GM12891 (cell line): ENCODE data around the gene CCDC47.
"Not testable (repeated sequence)": the region's sequence is repeated elsewhere in the genome, so short reads cannot be mapped to it uniquely, and the experiment has no call there.

Experiments used
- DNase-seq: peaks from one replicate; pipeline ENCODE4 v3.0.0; 2011; ENCODE audit warnings: low spot score; ENCODE audit not compliant: insufficient read length
- FAIRE-seq: peaks from 2 replicates; lab custom pipeline; 2011; peaks lifted over from hg19 to GRCh38; lab: Jason Lieb, UNC
- PAX5 ChIP-seq: IDR thresholded peaks from 2 replicates; pipeline ENCODE4 v1.6.1; 2011; ENCODE audit warnings: low read length, moderate library complexity, mild to moderate bottlenecking; ENCODE audit not compliant: insufficient read depth, severe bottlenecking
- POLR2A ChIP-seq: IDR thresholded peaks from 2 replicates; pipeline ENCODE4 v1.6.1; 2011; ENCODE audit warnings: low read depth, low read length, control low read depth
- POLR2AphosphoS5 ChIP-seq: IDR thresholded peaks from 2 replicates; pipeline ENCODE4 v1.6.1; 2011; ENCODE audit warnings: low read depth, low read length, control low read depth
- POU2F2 ChIP-seq: IDR thresholded peaks from 2 replicates; pipeline ENCODE4 v1.6.1; 2011; ENCODE audit warnings: low read depth, mild to moderate bottlenecking, control low read depth, low read length, moderate library complexity
- SPI1 ChIP-seq: IDR thresholded peaks from 2 replicates; pipeline ENCODE4 v1.6.1; 2011; ENCODE audit warnings: low read depth, low read length, control low read depth
- TAF1 ChIP-seq: IDR thresholded peaks from 2 replicates; pipeline ENCODE4 v1.6.1; 2011; ENCODE audit warnings: low read depth, low read length, control low read depth

CCDC47 gene

DNA sequence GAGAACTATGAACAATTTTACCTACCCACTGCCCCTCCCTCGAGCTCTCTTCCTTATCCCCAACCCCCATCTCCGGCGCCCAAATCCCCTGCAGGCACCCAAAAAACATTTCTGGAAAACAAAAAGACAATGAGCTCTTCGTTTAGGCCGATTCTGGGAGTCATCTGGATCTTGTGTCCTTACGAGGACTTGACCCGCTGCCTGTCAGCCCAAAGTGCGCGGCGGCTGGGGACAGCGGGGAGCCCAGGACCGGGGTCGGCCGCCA, 32.3 kb downstream of the CCDC47 start:
- no peak for TF ChIP-seq TAF1
- FAIRE-seq (no peak), DNase-seq (no peak)

DNA sequence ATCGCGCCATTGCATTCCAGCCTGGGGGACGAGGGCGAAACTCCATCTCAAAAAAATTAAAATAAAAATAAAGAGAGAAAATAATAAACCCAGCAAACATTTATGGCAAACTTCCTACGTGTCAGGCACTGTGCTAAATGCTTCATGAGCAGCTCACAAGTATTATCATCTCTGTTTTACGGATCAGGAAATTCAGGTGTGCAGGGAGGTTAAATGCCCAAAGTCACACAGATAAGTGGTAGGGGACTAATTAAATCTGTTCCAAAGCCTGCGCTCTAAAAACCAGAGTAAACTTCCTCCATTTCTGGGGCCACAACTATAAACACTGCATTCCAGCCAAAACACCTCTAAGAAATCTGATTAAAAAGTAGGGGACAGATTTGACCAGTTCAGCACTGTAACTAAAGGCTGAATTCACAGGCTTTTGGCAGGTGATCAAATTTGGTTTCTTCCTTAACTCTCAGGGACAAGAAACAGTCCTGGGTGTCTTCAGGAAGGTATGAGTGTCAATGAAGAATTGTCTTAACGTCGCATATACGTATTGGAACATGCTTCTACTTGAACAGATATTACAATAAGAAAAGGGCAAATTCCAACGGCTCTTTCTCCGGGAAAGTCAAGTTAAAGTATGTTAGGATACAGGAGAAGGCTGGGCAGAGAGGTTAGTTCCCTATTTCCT, 32.8 kb downstream of the CCDC47 start:
- no peak for FAIRE-seq
- no peak for TF ChIP-seq TAF1
- TF ChIP-seq POLR2A: no peak
- no peak for TF ChIP-seq POLR2AphosphoS5
- TF ChIP-seq POU2F2: no peak
- no peak for TF ChIP-seq PAX5
- no peak for TF ChIP-seq SPI1
- DNase-seq: no peak

DNA sequence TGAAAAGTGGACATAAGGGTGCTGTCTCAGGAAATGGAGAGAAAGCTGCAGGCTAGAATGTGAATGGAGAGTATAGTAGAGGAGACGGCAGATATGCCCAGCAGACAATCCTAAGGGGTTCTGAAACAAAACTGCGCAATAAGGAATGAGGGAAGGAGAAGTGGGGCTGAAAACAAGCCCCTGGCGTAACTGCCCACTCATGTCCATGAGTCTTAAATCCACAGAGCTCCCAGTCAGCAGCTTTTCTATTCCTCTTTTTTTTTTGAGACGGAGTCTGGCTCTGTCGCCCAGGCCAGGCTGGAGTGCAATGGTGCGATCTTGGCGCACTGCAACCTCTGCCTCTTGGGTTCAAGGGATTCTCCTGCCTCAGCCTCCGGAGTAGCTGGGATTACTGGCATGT, 37.7 kb downstream of the CCDC47 start:
- FAIRE-seq: no peak
- no peak for TF ChIP-seq SPI1
- no peak for TF ChIP-seq POLR2AphosphoS5
- no peak for TF ChIP-seq POLR2A
- no peak for TF ChIP-seq PAX5
- no peak for TF ChIP-seq POU2F2
- TF ChIP-seq TAF1: no peak

DNA sequence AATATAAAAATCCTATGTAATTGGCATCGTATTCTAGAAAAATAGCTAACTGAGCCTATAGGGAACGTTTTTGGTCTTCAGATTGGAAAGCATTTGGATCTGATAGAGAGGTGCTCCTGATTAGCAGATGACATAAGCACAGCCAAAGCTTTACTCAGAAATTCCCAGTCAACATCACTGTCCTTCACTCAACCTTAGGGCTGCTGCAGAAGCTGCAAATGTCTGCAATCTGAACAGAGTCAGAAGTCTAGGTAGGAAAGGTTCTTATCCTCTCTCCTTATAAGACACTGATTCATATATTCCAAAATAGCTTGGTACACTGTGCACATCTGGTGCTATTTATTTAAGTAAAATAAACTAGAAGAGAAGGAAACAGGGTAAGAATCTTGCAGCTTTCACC, 51.0 kb downstream of the CCDC47 start:
- DNase-seq: no peak
- FAIRE-seq: no peak
- TF ChIP-seq SPI1 (no peak), PAX5 (no peak), POLR2AphosphoS5 (no peak), POU2F2 (no peak), TAF1 (no peak), POLR2A (no peak)

More for the DNA sequence above, 37.7 kb downstream of the CCDC47 start:
- no peak for DNase-seq

DNA sequence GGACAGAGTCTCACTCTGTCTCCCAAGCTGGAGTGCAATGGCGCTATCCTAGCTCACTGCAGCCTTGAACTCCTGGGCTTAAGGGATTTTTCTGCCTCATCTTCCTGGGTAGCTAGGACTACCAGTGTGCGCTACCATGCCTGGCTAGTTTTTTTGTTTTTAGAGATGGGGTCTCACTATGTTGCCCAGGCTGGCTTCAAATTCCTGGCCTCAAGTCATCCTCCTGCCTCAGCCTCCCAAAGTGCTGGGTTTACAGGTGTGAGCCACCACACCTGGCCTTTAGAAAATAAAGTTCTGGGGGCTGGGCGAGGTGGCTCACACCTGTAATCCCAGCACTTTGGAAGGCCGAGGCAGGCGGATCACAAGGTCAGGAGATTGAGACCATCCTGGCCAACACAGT, 53.2 kb downstream of the CCDC47 start:
- FAIRE-seq, DNase-seq: not testable (repeated sequence)

DNA sequence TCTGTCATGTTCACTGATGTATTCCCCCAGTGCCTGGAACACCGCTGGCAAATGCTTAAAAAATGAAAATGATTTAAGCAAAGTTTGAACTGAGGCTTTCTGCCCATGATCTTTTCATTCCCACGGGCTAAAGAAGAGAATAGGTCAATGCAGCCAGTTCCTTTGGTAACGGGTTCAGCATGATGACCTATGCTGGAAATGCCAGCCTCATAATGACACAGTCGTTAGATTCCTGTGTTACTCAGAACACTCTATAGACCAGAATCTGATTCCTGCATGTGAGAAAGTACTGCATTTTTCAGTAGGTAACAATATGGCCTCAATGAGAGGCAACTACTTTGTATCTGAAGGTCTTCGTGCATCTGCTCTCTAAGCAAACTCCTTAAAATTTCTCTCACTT, 54.4 kb downstream of the CCDC47 start:
- no peak for TF ChIP-seq PAX5
- TF ChIP-seq TAF1: no peak
- TF ChIP-seq POLR2A: no peak
- TF ChIP-seq POU2F2: no peak
- no peak for TF ChIP-seq SPI1
- TF ChIP-seq POLR2AphosphoS5: no peak
- DNase-seq (no peak), FAIRE-seq (no peak)

DNA sequence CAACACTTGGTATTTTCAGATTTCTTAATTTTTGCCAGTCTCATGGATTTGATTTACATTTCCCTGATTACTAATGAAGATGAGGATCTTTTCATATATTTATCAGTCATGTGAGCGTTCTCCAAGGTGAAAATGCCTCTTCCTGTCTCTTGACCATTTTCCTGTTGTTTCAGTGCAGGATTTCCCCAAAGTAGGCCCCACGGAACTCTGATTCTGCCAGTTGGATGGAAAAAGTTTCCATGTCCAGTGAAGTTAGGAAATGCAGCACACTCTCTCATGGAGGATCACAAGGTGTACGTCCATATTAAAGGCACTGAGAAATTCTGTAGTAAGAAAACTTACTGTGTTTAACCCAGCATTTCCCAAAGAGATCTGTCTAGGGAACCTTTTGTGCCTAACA, 57.0 kb downstream of the CCDC47 start:
- FAIRE-seq (no peak), DNase-seq (no peak)
- no peak for TF ChIP-seq TAF1
- TF ChIP-seq PAX5: no peak
- no peak for TF ChIP-seq SPI1
- no peak for TF ChIP-seq POLR2A
- TF ChIP-seq POLR2AphosphoS5: no peak
- no peak for TF ChIP-seq POU2F2

DNA sequence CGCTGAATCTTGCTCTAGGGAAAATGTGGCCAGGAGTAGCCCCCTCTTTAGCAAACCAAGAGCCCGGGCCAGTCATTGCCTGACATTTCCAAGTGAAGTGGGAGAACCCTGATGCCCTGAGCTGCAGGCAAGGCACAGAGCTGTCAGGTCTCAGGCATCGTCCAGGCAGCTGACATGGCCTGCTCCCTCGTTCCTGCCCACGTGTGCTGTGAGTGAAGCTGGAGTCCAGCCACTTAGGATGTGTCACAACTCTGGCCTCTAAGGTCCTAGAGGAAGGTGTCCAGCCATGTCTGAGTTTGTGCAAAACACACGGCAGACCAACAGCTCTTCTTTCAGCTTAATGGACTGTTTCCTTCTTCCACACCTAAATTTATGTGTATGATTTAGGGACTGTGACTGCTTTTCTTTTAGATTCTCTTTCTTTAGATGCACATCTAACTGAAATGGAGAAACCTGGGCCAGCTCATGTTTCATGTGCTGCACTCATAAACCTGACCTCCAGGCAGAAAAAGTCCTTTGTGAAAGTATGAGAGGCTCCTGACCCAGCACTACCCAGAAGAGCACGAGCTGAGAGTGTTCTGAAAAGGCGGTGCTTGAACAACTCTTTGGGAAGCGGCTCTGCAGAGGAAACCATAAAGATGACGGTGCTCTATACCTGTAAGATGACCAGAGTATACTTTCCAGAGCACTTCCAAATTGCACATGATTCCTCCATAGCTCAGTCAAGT, 58.7 kb downstream of the CCDC47 start:
- TF ChIP-seq POLR2A (no peak), PAX5 (no peak), SPI1 (no peak), POLR2AphosphoS5 (no peak), POU2F2 (no peak), TAF1 (no peak)
- DNase-seq (no peak), FAIRE-seq (no peak)

DNA sequence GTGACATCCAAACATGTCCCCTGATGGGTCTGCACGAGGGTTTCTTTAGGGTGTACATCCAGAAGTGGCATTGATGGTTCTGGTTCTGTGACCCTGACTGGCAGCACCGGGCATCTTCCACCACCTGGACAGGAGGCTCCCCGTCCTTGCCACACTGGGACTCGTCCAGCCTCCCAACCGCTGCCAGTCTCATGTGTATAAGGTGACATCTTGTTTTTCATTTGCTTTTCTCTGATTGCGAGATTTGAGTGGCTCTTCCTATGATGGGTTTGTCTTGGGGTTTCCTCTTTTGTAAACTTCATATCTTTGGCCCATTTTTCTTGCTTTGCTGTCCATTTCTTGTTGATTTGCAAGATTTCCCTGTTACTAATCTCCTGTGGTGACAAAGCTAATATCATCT, 64.3 kb downstream of the CCDC47 start:
- DNase-seq (no peak), FAIRE-seq (no peak)
- no peak for TF ChIP-seq PAX5
- TF ChIP-seq POU2F2: no peak
- TF ChIP-seq POLR2AphosphoS5: no peak
- no peak for TF ChIP-seq SPI1
- no peak for TF ChIP-seq TAF1
- no peak for TF ChIP-seq POLR2A

DNA sequence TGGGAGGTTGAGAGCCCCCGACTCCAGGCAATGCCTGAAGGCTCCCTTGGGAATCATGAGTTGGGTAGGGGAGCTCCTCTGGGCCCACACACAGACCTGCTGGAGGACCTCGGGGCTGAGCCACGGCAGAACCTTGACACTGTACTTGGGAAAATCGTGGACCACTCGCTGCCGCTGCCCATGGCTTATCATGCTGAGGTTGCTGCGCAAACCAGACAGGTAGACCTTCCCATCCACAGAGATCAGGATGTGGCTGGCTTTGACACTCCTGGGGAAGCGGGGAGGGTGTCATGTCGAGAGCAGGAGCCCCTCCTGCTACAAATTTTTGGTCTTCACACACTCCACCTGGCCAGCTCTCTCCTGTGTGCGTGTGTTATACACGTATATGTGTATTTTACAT, 66.2 kb downstream of the CCDC47 start:
- peak; percentile 13 for FAIRE-seq
- TF ChIP-seq POU2F2 (no peak), SPI1 (no peak), POLR2AphosphoS5 (no peak), TAF1 (no peak), POLR2A (no peak), PAX5 (no peak)
- DNase-seq: no peak
